ENCODE measurements around the gene IL1RL2.

Gene IL1RL2

DNA sequence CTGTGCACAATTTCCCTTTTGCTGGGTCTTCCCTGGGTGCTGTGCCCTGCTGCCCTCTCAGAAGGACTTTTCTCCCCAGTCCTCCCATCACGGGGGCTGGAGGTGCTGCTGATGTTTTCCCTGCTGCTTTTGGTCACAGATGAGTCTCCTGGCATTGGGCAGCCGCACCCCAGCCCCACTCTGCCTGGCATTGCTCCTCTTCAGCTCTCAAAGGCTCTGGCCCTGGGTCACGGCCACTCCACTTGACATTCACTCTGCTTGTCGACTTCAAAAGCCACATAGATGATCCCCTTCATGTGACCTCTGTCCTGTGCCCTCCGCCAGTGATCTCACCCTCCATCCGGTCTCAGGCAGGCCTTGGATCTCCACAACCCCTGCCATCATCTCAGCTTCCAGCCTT is 81.0 kb downstream of the IL1RL2 start:
- DNase-seq (ENCODE audit: low read depth) = no peak

GRCh38 chr2:102268510-102269199 is 81.8 kb downstream of the IL1RL2 start:
- DNase-seq (ENCODE audit: low read depth) = no peak

GRCh38 chr2:102269200-102269524 is 82.3 kb downstream of the IL1RL2 start:
- DNase-seq (ENCODE audit: low read depth) = no peak

- DNase-seq (ENCODE audit: low read depth) = no peak
These were observed 85.0 kb downstream of the IL1RL2 start for GRCh38 chr2:102271844-102272243.

DNA sequence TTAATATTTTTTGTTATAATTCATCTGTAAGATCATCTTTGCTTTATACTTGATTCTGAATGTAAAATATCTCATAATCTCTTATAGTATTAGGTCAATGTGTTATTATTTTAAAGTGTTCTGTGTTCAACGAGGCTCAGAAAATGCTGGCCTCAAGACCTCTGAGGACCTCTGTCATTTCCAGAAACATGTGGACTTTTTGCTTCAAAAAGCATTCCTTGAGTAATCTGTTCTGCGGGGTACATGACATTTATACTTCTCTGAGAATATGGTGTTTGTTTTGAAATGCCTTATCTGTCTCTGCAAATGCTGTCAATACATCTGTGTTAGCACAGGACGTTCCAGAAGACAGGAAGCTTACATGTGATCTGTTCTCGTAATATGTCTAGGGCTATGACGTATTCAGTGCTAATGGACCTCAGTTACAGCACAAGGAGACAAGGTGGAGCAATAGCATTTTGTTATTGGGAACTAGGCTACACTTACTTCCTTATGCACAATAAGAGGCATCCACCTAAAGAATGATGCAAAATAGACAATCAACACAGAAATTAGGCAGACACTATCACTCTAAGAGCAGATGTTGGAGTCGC is 86.9 kb downstream of the IL1RL2 start:
- no peak for DNase-seq (ENCODE audit: low read depth)

DNA sequence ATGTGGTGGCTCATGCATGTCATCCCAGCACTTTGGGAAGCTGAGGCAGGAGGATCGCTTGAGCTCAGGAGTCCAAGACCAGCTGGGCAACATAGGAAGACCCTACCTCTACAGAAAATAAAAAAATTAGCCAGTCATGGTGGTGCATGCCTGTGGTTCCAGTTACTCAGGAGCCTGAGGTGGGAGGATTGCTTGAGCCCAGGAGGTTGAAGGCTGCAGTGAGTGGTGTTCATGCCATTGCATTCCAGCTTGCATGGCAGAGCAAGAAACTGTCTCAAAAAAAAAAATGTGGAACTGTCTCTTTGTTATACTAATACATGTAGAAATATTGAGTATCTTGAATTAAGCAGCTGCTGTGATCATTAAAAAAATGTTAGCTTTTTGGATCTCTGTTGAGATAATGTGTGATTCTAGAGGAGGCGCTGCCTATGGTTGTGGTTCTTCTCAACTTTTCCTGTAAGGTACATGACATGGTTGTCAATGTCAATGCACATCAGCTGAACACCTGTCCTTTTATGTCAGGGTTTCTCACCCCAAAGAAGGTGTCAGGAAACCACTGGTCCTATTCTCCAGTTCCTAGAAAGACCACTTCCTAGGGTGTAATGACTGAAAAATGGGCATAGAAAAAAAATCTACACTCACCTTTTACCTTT is 89.9 kb downstream of the IL1RL2 start:
- no peak for DNase-seq (ENCODE audit: low read depth)

- no peak for DNase-seq (ENCODE audit: low read depth)
These were observed 90.4 kb downstream of the IL1RL2 start for GRCh38 chr2:102277202-102277700.

DNA sequence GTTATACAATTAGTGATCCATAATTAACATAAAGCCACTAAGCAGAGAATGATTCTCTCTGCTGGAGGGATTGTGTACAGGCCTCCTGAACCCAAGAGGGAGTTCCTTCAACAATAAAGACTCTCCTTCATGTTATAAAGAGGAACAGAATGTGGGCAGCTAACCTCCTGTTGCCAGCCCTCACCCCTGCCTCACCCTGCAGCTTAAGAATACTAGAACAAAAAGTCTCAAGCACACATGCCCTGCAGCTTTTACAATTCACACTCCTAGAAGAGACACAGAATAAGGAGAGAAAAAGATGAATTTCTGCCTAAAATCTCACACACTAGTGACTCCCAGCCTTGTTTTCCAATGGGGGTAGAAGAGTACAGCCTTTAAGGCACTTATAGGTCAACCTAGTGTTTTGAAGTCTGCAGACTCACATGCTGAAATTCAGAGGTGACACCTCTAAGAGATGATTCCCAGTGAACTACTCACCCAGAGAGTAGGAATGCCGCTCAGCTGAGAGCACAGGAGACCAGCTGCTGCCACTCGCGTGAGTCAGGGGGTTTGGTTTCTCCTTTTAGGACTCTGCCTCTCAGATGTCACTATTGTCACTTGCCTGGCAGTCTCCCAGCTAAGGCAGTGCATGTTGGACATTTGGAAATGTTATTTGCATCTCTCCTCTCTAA is 92.0 kb downstream of the IL1RL2 start:
- DNase-seq (ENCODE audit: low read depth) = no peak

DNA sequence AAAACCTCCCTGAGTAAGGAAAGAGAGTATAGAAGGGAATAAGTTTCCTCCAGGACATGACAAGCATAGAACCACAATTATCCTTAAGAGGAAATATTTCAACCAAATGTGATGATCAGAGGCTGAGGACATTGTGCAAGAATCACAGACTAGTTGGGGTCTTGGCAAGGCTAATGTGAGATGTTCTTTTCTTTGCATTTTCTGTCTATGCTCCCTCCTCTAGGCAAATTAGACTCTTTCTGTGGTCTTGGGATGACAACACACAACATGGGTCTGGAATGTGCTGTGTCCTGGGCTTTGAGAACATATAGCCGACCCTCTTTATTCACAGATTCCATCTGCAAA is 92.5 kb downstream of the IL1RL2 start:
- DNase-seq (ENCODE audit: low read depth) = no peak

DNA sequence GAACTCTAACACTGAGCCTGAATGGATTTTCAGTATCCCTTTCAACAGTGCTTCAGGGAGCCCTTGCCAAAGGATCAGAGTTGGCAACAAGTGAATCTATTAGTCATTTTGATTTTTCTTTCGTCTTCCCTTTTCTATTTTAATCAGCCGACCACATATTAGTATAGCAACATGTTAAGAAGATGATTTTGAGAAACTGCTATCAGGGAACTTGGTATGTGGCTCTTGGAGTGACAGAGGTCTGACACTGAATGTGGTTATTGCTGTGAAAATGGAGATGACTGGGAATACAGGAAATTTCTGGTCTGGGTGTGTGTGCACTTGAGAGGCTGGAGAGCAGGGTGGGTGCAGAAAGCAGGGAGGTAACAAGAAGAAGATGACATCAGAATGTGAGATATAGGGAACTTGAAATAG is 95.9 kb downstream of the IL1RL2 start:
- DNase-seq (ENCODE audit: low read depth) = no peak

- no peak for DNase-seq (ENCODE audit: low read depth)
These were observed 97.2 kb downstream of the IL1RL2 start for GRCh38 chr2:102283996-102284395.

DNA sequence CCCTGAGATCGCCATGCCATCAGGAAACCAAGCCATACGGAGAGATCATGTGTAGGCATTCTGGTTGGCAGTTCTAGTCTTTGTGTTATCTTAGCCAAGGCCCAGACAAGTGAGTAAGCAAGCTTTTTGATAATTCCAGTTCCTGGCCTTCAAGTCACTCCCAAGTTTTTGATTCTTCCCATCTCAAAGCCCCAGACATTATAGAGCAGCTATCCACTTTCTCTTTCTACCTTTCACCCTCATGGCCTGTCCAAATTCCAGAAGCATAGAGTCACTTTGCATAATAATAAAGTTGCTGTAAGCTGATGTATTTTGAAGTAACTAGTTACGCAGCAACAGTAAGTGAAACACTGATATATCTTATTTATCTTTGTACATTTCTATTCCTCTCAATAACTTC is 97.8 kb downstream of the IL1RL2 start:
- no peak for DNase-seq (ENCODE audit: low read depth)

DNA sequence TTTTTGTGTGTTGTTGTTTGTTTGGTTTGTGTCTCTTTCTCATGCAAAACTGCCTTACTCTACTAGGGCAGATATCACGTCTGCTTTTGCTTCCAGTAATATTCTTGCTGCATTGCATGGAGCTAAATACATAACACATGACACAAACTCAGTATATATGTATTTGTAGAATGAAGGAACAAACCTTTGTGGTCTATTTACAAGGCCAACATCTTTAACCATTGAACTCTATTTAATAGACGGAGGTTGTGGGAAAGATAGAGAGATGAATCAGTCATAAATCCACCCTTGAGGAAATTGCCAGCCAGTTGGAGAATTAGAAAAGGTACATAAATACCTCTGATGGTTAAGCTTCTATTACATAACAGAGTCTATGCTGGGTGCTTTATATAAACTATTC is 98.5 kb downstream of the IL1RL2 start:
- DNase-seq (ENCODE audit: low read depth) = no peak

- DNase-seq (ENCODE audit: low read depth) = no peak
These were observed 99.2 kb downstream of the IL1RL2 start for GRCh38 chr2:102286041-102286440.

DNA sequence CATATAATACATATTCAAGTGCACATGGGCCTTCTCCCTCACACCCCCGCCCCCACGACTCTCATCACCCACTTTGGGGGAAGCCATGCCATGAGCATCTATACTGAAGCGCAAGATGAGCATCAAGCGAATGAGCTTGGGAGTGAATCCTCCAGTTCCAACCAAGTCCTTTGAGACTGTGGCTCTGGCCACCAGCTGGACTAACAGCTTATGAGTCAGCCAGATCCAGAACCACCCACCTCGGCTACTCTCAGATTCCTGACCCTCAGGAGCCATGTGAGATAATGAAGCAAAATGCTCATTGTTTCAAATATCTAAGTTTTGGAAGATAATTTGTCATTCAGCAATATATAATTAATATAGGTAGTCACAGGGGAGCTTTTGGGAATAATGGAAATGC is 102.3 kb downstream of the IL1RL2 start:
- no peak for DNase-seq (ENCODE audit: low read depth)

Data from HS-5 (cell line).